CD4-positive, alpha-beta memory T cell (primary cell): Measurements from ENCODE around the gene SBK2. TPM values are rescaled to one million over a fixed set of nuclear protein-coding genes. Genes with fewer than 3 reads are reported as not detected.

Experiments used
- CTCF ChIA-PET: fragments of 350-600 bp; sonication (Branson Sonifier 250); formaldehyde crosslinking; loops from one replicate; lab custom pipeline; 2021; ENCODE audit warnings: inconsistent platforms; ENCODE audit not compliant: partially characterized antibody; lab: Charles Lee
- POLR2A ChIA-PET: fragments of 350-600 bp; sonication (Branson Sonifier 250); formaldehyde crosslinking; loops from one replicate; lab custom pipeline; 2021; ENCODE audit not compliant: partially characterized antibody; lab: Charles Lee
- DNase-seq, 5 donors: peaks; one replicate each; pipeline versions ENCODE4 v3.0.0 to v3.0.0-alpha.2; 2020 to 2022; ENCODE audit warnings: mixed read lengths in 1 of 5
- H3K27ac ChIP-seq: one replicate; pipeline ENCODE4 v1.7.0; 2013; ENCODE audit warnings: low read depth, low read length
- H3K27me3 ChIP-seq: 2 replicates; pipeline ENCODE4 v1.7.0; 2013; ENCODE audit warnings: mild to moderate bottlenecking, low read length, moderate library complexity; ENCODE audit not compliant: insufficient read depth
- H3K36me3 ChIP-seq: 2 replicates; pipeline ENCODE4 v1.7.0; 2013; ENCODE audit warnings: mild to moderate bottlenecking, low read length, moderate library complexity; ENCODE audit not compliant: insufficient read depth
- H3K4me1 ChIP-seq: 2 replicates; pipeline ENCODE4 v1.7.0; 2013; ENCODE audit warnings: mild to moderate bottlenecking, low read length, moderate library complexity; ENCODE audit not compliant: insufficient read depth
- H3K4me3 ChIP-seq, 2 donors: one replicate each; pipeline ENCODE4 v1.7.0; 2013; ENCODE audit warnings: low read length in 2 of 2, mild to moderate bottlenecking in 1 of 2
- H3K9me3 ChIP-seq, 2 donors: one replicate each; pipeline ENCODE4 v1.7.0; 2013; ENCODE audit warnings: low read length in 2 of 2, control low read depth in 1 of 2; ENCODE audit not compliant: control insufficient read depth in 1 of 2
- H3K27ac Mint-ChIP-seq, 7 donors: one replicate each; pipeline ENCODE4 v1.8.0; 2020 to 2021; ENCODE audit warnings: mixed read lengths in 7 of 7, mild to moderate bottlenecking in 6 of 7, inconsistent platforms in 3 of 7, moderate library complexity in 3 of 7
- H3K27me3 Mint-ChIP-seq, 2 donors: one replicate each; pipeline ENCODE4 v1.8.0; 2020 to 2021; ENCODE audit warnings: mixed read lengths in 2 of 2
- H3K36me3 Mint-ChIP-seq, 2 donors: one replicate each; pipeline ENCODE4 v1.8.0; 2020 to 2021; ENCODE audit warnings: mixed read lengths in 2 of 2, inconsistent platforms in 1 of 2, mild to moderate bottlenecking in 1 of 2
- H3K4me1 Mint-ChIP-seq, 4 donors: one replicate each; pipeline ENCODE4 v1.8.0; 2020 to 2021; ENCODE audit warnings: mixed read lengths in 4 of 4, mild to moderate bottlenecking in 1 of 4
- H3K4me3 Mint-ChIP-seq, 8 donors: one replicate each; pipeline ENCODE4 v1.8.0; 2020 to 2021; ENCODE audit warnings: mixed read lengths in 8 of 8, mild to moderate bottlenecking in 7 of 8, moderate library complexity in 6 of 8, inconsistent platforms in 3 of 8
- H3K9me3 Mint-ChIP-seq, 8 donors: one replicate each; pipeline ENCODE4 v1.8.0; 2020 to 2021; ENCODE audit warnings: mixed read lengths in 8 of 8, mild to moderate bottlenecking in 5 of 8, inconsistent platforms in 3 of 8, moderate library complexity in 1 of 8
- intact Hi-C: fragments of 100-400 bp; cut with micrococcal nuclease; formaldehyde crosslinking; loops from one replicate; pipeline ENCODE4 v1.15.1; 2023
- polyA plus RNA-seq, 2 donors: library from polyadenylated mRNA; unstranded; fragments of 300-500 nt; fragmentation: Illumina TruSeq; gene quantifications; one replicate each; pipeline ENCODE4 v1.2.3, GENCODE V29; 2021
- total RNA-seq, 2 experiments: library from RNA; stranded (reverse); gene quantifications; one replicate each; pipeline ENCODE4 v1.2.3, GENCODE V29; 2021

The SBK2 gene
- total and polyA plus RNA-seq, 4 experiments from 2014 or later, result not detected

DNA sequence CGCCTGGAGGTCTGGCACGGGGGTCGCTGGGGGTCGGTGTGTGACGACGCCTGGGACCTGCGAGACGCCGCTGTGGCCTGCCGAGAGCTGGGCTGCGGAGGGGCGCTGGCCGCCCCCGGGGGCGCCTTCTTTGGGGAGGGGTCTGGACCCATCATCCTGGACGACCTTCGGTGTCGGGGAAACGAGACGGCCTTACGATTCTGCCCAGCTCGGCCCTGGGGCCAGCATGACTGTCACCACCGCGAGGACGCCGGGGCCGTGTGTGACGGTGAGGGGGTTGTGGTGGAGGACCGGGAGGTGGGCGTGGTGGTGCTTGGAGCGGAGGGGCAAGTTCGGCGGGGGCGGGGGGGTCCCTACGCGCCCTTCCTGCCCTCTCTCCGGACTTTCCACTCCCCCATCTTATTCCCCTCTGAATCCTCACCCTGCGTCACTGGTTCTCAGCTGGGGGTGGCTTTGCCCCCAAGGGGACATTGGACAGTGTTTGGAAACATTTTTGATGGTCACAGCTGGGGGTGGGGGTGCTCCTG is 43.2 kb downstream of the SBK2 start:
- POLR2A ChIA-PET, result interaction anchor here (0.6 to 2.0 kb wide), 2 partner anchors 17 to 161 kb away, joined by 3 to 9 read pairs; partner anchors contain the start of gene ZNF628
- CTCF ChIA-PET, result interaction anchor here (0.8 to 3.5 kb wide), 2 partner anchors 11 to 25 kb away, joined by 3 to 14 read pairs; no protein-coding TSS in a partner anchor
- intact Hi-C loops, result no loop called here
- H3K4me1 Mint-ChIP-seq, result peaks cover 0 to 2% (median 0%) of the 10 kb centered on the region in 4 donors
- no peak overlapping the region for H3K4me3 ChIP-seq
- no peaks in the 10 kb centered on the region for H3K4me1 ChIP-seq
- no peaks in the 10 kb centered on the region for H3K9me3 Mint-ChIP-seq
- H3K36me3 Mint-ChIP-seq, result no peaks in the 10 kb centered on the region
- H3K27me3 Mint-ChIP-seq, result peaks cover 5 to 12% of the 10 kb centered on the region in 2 donors
- H3K36me3 ChIP-seq, result no peaks in the 10 kb centered on the region
- H3K27ac Mint-ChIP-seq, result no peak overlapping the region
- peak overlapping the region in 2 of 8 donors; percentile 20 to 69 for H3K4me3 Mint-ChIP-seq
- no peaks in the 10 kb centered on the region for H3K9me3 ChIP-seq
- DNase-seq, result no peak
- no peaks in the 10 kb centered on the region for H3K27me3 ChIP-seq
- no peak overlapping the region for H3K27ac ChIP-seq

DNA sequence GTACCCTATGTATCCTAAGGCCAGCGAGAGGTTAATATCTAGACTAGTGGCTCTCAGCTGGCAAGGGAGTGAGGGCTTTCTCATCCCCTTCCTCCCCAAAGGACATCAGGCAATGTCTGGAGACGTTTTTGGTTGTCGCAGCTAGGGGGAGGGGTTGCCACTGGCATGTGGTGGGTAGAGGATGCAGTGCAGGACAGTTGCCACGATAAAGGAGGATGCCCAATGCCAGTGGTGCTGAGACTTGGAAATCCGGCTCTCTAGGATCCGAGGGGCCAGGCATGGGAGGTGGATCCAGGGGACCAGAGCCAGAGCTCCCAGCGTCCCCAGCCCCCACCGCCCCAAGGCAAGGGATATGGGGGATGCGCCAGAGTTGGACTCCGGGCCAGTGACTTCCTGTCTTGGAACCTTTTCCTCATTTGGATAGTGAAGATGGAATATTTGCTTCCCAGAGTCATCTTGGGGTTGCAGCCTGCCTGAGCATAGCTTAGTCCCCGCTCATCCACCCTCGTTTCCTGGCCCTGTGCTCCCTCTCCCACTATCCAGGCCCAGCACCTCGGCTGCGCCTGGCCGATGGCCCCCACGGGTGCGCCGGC is 43.8 kb downstream of the SBK2 start:
- peaks cover 5 to 12% of the 10 kb centered on the region in 2 donors for H3K27me3 Mint-ChIP-seq
- no peak for DNase-seq
- ChIA-PET POLR2A (no interaction called here), CTCF (interaction anchor here (0.8 to 3.5 kb wide), 3 partner anchors 10 to 24 kb away, joined by 3 to 19 read pairs (median 14); no protein-coding TSS in a partner anchor)
- Histone ChIP-seq H3K4me3 (no peak overlapping the region), H3K27me3 (no peaks in the 10 kb centered on the region), H3K9me3 (no peaks in the 10 kb centered on the region), H3K36me3 (no peaks in the 10 kb centered on the region), H3K4me1 (no peaks in the 10 kb centered on the region), H3K27ac (no peak overlapping the region)
- no peaks in the 10 kb centered on the region for H3K36me3 Mint-ChIP-seq
- H3K9me3 Mint-ChIP-seq, result no peaks in the 10 kb centered on the region
- intact Hi-C loops, result no loop called here
- H3K27ac Mint-ChIP-seq, result no peak overlapping the region
- peaks cover 0 to 2% (median 0%) of the 10 kb centered on the region in 4 donors for H3K4me1 Mint-ChIP-seq
- H3K4me3 Mint-ChIP-seq, result no peak overlapping the region

DNA sequence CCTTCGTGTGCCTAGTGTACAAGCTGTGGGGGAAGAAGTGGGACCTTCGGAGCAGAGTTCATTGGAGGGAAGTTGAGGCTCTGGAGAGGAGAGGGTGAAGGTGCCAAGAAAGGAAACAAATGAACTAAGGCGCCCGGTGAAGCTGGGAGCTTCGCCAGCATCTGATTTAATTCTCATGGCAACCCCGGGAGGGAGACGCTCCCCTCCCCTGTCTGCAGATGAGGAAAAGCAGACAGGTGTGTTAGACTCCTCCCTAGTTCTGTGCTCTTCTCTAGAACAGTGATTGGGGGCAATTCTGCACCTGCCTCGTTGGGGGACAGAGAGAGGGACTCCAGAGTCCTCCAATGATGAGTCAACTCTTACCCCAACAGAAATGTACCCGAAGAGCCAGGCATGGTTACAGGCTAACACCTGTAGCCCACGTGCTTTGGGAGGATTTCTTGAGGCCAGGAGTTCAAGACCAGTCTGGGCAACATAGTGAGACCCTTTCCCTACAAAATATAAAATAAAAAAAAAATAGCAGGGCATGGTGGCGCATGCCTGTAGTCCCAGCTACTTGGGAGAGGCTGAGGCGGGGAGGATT is 44.5 kb downstream of the SBK2 start:
- POLR2A ChIA-PET, result no interaction called here
- CTCF ChIA-PET, result interaction anchor here (1.2 to 3.3 kb wide), 2 partner anchors 11 to 25 kb away, joined by 3 to 19 read pairs; no protein-coding TSS in a partner anchor
- no peaks in the 10 kb centered on the region for H3K4me1 ChIP-seq
- H3K9me3 ChIP-seq, result no peaks in the 10 kb centered on the region
- no peaks in the 10 kb centered on the region for H3K36me3 ChIP-seq
- Mint-ChIP-seq H3K27me3 (peaks cover 5 to 14% of the 10 kb centered on the region in 2 donors), H3K27ac (peak overlapping the region in 1 of 7 donors; percentile 41), H3K9me3 (no peaks in the 10 kb centered on the region), H3K4me3 (no peak overlapping the region), H3K4me1 (peaks cover 0 to 2% (median 0%) of the 10 kb centered on the region in 4 donors), H3K36me3 (no peaks in the 10 kb centered on the region)
- no peaks in the 10 kb centered on the region for H3K27me3 ChIP-seq
- no peak overlapping the region for H3K27ac ChIP-seq
- no peak overlapping the region for H3K4me3 ChIP-seq
- DNase-seq, result no peak
- intact Hi-C loops, result no loop called here

DNA sequence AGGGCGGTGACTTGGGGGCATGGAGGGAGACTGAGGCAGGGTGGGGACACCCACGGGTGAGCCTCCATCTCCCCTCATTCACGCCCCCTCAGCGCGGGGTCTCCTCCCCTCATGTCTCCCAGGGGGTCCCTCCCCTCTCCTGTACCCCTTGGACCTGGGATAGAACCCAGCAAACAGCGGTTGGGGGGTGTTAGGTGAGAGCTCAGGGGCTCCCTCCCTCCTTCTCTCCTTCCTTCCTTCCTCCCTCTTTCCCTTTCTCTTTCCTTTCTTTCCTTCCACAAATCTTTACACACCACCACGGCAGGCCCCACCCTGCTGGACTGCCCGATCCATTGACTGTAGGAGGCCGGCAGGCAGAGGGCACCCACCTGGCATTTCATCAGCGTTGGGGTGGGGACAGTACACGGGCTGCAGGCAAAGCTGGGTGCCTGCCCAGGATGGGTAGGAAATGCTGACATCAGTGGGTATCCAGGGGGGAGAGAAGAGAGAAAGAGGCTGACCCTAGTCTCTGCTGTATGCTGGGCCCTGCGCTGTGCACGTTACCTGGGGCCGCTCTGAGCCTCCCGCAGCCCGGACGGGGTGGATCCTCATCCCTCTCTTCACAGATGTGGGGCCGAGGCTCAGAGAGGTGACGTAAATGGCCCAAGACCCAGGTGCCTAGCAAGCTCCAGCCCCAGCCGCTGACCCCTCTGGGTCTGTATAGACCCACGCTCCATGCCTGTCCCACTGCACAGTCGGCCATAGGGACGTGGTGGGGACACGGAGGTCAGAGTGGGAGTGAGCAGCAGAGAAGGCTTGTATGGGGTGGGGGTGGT is 45.2 kb downstream of the SBK2 start:
- no peak for DNase-seq
- Histone ChIP-seq H3K9me3 (no peaks in the 10 kb centered on the region), H3K36me3 (no peaks in the 10 kb centered on the region), H3K4me1 (no peaks in the 10 kb centered on the region), H3K27ac (no peak overlapping the region), H3K27me3 (no peaks in the 10 kb centered on the region), H3K4me3 (no peak overlapping the region)
- peaks cover 0 to 2% (median 0%) of the 10 kb centered on the region in 4 donors for H3K4me1 Mint-ChIP-seq
- POLR2A ChIA-PET, result no interaction called here
- H3K36me3 Mint-ChIP-seq, result no peaks in the 10 kb centered on the region
- no peak overlapping the region for H3K4me3 Mint-ChIP-seq
- CTCF ChIA-PET, result interaction anchor here (1.2 to 3.3 kb wide), 2 partner anchors 12 to 24 kb away, joined by 3 to 19 read pairs; no protein-coding TSS in a partner anchor
- H3K27ac Mint-ChIP-seq, result peak overlapping the region in 2 of 7 donors; percentile 41 to 48
- intact Hi-C loops, result no loop called here
- peaks cover 5 to 14% of the 10 kb centered on the region in 2 donors for H3K27me3 Mint-ChIP-seq
- no peaks in the 10 kb centered on the region for H3K9me3 Mint-ChIP-seq

DNA sequence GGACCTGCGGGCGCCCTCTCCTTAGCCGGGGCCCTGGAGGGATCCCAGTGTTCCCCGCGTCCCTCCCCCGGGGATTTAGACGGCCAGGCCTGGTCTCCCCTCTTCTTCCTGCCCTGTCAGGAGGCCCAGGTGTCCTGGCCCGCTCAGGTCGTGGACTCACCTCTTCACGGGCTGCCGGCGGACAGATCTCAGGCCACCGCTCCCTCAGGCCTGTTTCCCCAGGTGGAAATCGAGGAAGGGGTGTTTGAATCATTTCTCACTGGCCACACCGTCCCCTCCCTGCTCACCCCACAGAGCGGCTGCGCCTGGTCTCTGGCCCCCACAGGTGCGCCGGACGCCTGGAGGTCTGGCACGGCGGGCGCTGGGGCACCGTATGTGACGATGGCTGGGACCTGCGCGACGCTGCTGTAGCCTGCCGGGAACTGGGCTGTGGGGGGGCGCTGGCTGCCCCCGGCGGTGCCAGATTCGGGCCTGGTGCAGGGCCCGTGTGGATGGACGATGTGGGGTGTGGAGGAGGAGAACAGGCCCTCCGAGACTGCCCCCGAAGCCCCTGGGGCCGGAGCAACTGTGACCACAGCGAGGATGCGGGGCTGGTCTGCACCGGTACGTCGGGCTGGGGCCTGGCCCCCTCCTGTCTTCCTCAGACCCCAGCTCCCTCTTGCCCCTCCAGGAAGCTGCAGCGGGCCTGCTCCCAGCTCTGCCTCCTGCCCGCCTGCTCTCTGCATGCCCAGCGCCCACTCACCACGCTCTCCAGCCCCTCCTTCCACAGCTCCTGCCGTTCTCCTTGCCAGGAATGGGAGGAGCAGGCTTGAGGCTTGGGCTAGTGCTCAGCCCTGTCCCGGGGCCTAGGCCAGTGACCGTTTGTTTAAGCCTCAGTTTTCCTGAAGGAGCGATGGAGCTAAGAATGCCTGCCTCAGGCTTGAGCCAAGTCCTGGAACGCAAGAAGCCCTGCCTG is 46.2 kb downstream of the SBK2 start:
- Histone ChIP-seq H3K27ac (no peak overlapping the region), H3K4me1 (no peaks in the 10 kb centered on the region), H3K9me3 (no peaks in the 10 kb centered on the region), H3K27me3 (no peaks in the 10 kb centered on the region), H3K4me3 (no peak overlapping the region), H3K36me3 (no peaks in the 10 kb centered on the region)
- H3K9me3 Mint-ChIP-seq, result no peaks in the 10 kb centered on the region
- POLR2A ChIA-PET, result no interaction called here
- intact Hi-C loops, result no loop called here
- no peak overlapping the region for H3K27ac Mint-ChIP-seq
- H3K27me3 Mint-ChIP-seq, result peaks cover 5 to 14% of the 10 kb centered on the region in 2 donors
- DNase-seq, result no peak
- no peak overlapping the region for H3K4me3 Mint-ChIP-seq
- CTCF ChIA-PET, result interaction anchor here (3.3 kb wide), 1 partner anchor 13 kb away, joined by 19 read pairs; no protein-coding TSS in a partner anchor
- peaks cover 3 to 6% (median 5%) of the 10 kb centered on the region in 4 donors for H3K4me1 Mint-ChIP-seq
- H3K36me3 Mint-ChIP-seq, result no peaks in the 10 kb centered on the region

DNA sequence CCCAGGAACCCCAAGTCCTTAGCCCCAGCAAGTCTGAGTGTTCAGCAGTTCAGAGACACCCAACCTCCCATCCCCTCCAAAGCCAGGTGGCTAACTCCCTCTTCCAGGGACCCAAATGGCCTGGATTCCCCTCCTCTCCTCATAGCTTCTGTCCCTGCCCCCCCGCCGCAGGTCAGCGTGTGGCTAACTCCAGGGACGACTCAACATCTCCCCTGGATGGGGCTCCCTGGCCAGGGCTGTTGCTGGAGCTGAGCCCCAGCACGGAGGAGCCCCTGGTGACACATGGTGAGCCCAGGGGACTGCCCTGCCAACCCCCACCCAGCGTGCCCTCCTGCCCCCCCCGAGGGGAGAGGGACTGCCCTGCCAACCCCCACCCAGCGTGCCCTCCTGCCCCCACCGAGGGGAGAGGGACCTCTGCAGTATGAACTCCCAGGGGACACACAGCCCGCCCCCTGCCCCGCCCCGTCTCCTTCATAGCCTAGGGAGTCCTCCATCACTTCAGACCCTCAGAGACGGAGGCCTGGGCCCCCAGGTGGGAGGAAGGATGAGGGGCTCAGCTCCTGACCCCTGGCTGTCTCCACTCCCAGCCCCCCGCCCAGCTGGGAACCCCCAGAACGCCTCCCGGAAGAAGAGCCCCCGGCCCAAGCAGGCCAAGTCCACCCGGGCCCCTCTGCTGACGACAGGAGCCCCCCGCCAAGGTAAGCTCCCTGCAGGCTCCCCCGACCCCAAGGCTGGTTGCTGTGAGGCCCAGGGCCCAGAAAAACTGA is 47.0 kb downstream of the SBK2 start:
- Histone ChIP-seq H3K4me3 (no peak overlapping the region), H3K4me1 (no peaks in the 10 kb centered on the region), H3K9me3 (no peaks in the 10 kb centered on the region), H3K36me3 (no peaks in the 10 kb centered on the region), H3K27ac (no peak overlapping the region), H3K27me3 (no peaks in the 10 kb centered on the region)
- intact Hi-C loops, result no loop called here
- DNase-seq, result no peak
- Mint-ChIP-seq H3K9me3 (no peaks in the 10 kb centered on the region), H3K4me3 (no peak overlapping the region), H3K4me1 (peaks cover 3 to 6% (median 6%) of the 10 kb centered on the region in 4 donors), H3K27me3 (peaks cover 5 to 13% of the 10 kb centered on the region in 2 donors), H3K36me3 (peaks cover 0 to 1% of the 10 kb centered on the region in 2 donors), H3K27ac (no peak overlapping the region)
- ChIA-PET POLR2A (no interaction called here), CTCF (interaction anchor here (3.3 kb wide), 1 partner anchor 14 kb away, joined by 19 read pairs; no protein-coding TSS in a partner anchor)
